GM10847 (cell line): ENCODE results near the gene ELAVL1.

Experiments
- POLR2A ChIP-seq: IDR thresholded peaks from 2 replicates; pipeline ENCODE4 v1.6.1; 2011; ENCODE audit not compliant: insufficient read length; ENCODE audit errors: extremely low read depth

ELAVL1 gene

DNA sequence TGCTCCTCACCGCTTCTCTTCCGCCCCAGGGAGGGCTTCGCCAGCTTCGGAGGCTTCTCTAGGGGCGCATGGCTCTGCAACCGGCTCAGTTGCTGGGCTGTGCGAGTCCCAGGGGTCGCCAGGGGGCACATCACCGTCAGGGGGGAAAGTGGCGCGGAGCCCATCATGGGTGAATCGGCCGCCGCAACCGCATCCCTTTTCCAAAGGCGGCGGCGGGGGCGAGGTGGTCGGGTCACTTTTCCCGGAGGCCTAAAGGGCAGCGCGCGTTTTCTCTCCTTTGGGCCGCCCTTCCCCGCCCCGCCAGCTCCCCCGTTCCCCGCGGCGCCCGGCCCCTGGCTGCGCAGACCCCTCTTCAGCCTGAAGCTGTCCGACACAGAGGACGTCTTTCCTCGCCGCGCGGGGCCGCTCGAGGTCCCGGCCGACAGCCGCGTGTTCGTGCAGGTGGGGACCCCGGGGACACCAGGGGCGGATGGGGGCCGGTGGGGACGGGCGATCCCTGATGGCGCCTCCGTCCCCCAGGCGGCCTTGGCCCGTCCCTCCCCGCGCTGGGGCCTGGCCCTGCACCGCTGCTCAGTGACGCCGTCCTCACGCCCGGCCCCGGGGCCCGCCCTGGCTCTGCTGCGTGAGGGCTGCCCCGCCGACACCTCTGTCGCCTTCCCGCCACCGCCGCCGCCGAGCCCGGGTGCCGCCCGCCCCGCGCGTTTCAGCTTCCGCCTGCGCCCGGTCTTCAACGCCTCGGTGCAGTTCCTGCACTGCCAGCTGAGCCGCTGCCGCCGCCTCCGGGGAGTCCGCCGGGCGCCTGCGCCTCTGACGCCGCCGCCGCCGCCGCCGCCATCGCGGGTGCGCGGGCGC lies 89.1 kb downstream of the ELAVL1 start:
- TF ChIP-seq POLR2A, result no peak

DNA sequence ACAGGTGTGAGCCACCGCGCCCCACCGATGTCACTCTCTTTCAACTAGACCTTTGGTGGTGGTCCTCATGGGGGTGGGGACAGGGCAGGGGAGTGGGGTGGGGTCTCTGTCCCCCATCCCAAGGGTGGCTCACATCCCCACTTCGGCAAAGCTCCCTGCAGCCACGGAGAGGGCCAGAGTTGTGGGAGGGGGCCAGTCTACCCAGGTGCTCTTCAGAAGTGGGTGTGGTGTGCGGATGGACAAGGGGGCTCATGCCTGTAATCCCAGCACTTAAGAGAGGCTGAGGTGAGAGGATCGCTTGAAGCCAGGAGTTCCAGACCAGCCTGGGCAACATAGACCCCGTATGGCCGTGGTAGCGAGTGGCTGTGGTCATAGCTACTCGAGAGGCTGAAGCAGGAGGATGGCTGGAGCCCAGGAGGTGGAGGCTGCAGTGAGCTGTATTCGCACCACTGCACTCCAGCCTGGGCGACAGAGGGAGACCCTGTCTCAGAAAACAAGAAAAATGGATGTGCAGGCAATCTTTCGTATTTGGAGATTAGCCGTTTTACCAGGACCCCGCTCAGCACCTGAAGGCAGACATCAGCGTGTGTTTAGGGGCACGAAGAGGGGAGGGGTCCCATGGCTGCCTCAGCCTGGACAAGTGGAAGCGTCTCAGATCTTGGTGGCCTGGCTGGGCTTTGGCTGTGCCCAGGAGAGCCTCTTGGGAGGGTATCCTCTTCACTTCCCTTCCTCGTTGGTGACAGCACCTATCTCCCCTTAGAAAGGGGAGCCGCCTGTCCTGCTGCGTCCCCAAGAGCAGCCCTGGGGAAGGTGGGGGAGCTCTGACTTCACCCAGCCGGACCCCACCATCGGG lies 90.0 kb downstream of the ELAVL1 start:
- no peak for TF ChIP-seq POLR2A

DNA sequence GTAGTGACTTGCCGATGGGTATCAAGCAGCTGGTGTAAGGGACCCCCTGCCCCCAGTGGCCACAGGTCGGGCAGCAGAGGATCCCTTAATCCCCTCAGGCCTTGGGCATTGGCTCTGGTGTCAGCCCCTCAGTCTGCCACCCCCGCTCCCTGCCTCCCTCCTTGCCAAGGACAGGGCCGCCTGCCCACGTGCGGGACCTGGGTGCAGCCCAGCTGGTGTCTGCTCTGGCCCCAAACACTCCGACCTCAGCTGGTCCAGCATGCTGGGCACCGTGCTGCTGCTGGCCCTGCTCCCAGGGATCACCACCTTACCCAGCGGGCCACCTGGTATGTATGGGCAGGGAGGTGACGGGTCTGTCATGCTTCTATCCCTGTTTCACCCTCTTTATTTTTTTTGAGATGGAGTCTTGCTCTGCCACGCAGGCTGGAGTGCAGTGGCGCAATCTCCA lies 90.8 kb downstream of the ELAVL1 start, which contains the start of gene TGFBR3L:
TGFBR3L (plus strand) TSS at position 233 of the 448 bp plus-strand sequence.
- no peak for TF ChIP-seq POLR2A

DNA sequence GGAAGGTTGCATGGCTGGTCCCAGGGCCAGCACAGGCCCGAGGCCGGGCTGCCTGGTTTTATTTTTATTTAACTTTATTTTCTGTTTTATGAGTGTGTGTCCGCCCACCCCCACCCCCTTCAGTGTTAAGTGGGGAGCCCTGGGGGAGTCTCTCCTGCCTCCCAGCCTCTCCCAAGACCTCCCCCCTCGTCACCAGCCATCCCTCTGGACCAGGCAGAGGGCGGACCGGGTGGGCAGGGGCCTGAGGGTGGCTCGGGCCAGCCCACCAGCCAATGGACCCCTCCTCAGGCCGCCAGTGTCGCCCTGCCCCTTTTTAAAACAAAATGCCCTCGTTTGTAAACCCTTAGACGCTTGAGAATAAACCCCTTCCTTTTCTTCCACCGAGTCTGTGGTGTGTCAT lies 91.3 kb downstream of the ELAVL1 start:
- no peak for TF ChIP-seq POLR2A

DNA sequence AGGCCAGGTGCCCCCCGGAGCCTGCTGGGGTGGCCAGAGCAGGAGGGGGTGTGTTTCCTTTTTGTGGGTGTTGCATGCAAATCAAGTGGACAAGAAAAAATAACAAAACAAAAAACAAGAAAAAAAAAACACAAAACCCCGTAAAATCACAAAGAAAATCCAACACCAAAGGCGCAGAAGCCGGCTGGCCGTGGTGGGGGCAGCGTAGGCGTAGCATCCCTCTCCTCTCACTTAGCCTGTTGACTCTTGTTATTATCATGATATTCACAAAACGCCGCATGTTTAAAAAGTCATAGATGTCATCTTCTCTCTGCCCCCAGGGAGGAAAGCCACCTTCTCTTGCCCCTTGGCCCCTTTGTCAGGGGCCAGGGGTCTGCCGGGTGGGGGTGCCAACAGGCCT lies 91.8 kb downstream of the ELAVL1 start:
- TF ChIP-seq POLR2A, result no peak

DNA sequence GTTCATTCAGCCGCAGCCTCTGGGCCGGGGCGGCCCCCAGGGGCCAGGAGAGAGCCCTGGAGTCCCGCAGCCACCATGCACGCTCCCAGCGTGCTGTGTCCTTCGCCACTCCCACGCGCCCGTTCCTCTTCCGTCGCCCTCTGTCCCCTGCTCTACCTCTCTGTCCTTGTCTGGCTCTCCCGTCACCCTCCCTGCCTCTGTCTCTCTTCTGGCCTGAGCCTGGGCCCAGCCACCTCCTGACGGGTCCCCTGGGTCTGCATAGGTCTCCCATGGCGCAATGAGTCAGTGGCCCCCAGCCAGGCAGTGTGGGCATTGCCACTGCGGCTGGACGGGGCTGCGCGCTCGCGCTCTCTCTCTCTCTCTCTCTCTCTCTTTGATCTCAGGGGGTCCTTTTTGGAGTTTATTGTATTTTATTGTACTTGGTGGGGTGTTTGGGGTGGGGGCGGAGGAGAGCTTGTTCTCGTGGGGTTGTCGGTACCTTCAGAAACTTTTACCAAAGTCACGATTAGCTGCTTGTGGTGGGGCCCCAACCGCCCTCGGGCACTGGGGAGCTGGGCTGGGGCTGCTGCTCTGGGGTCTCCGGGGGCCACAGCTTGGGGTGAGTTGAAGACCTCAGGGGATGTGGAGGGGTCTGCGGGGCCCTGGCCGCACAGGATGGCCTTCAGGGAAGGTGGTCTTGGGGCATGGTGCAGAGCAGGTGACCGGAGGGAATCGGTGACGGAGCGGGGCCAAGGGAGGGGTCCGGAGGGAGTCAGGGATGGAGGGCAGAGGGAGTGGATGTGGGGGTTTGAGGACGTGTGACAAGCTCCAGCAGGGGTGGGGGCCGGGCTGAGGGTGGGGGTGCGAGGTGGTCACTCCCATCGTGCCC lies 92.5 kb downstream of the ELAVL1 start:
- no peak for TF ChIP-seq POLR2A

DNA sequence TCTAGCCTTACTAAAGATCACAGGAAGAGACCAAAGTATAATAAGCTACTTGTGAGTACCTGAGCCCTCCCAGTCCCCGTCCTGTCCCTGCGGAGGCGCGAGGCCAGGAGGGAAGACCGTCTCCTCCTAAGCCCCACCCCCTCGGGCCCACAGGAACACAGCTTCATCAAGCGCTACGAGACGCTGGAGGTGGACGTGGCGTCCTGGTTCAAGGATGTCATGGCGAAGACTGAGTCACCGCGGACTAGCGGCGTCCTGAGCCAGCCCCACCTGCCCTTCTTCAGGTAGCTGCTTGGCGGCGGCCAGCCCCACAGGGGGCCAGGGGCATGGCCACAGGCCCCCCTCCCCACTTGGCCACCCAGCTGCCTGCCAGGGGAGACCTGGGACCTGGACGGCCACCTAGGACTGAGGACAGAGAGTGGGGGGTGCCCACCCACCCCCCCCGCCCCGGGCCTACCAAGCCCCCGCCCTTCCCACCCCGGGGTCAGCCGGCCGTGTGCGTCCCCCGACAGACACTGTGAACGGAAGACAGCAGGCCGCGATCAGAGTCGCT lies 93.2 kb downstream of the ELAVL1 start:
- no peak for TF ChIP-seq POLR2A

DNA sequence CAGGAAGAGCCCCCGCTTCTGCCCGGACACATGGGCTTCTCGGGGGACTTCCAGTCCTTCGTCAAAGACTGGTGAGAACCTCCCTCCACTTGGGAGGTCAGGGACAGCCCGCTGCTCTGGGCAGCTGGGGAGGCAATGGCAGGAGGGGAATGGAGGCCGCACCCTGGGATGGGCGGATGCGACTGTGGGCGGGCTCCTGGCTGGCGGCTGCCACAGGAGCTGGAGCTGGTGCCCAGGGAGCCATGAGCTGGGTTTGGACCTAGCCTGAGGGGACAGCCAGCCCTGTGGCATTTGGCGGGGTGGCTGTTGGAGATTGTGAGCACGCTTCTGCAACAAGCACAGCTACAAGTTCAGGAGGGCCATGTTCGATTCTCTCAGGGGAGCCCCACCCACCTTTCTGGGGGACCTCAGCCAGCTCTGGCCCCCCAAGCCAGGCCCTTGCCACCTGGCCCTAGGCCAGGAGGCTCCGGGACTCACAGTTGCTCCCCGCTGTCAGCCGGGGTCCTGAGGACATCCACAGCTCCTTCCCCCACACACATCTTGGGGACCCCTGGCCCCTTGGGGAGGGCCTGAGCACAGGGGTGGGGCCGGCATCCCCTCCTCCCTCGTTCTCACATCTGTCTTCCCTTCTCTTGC lies 93.8 kb downstream of the ELAVL1 start:
- no peak for TF ChIP-seq POLR2A

DNA sequence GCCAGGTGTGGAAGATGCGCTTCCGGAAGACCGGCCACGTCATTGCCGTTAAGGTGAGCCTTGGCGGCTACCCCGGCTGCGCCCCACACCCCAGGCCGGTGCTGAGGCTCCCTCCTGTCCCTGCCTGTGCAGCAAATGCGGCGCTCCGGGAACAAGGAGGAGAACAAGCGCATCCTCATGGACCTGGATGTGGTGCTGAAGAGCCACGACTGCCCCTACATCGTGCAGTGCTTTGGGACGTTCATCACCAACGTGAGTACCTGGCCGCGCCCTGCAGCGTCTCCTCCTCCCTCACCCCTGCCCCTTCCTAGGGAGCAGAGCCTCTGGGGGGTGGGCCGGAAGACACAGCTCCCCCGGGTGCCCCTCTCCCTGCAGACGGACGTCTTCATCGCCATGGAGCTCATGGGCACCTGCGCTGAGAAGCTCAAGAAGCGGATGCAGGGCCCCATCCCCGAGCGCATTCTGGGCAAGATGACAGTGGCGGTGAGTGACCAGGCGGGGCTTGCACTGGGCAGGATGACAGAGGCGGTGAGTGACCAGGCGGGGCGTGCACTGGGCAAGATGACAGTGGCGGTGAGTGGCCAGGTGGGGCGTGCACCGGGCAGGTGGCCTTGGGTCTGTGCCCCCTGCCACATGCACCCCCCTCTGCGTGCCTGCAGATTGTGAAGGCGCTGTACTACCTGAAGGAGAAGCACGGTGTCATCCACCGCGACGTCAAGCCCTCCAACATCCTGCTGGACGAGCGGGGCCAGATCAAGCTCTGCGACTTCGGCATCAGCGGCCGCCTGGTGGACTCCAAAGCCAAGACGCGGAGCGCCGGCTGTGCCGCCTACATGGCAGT lies 94.9 kb downstream of the ELAVL1 start:
- TF ChIP-seq POLR2A, result no peak

DNA sequence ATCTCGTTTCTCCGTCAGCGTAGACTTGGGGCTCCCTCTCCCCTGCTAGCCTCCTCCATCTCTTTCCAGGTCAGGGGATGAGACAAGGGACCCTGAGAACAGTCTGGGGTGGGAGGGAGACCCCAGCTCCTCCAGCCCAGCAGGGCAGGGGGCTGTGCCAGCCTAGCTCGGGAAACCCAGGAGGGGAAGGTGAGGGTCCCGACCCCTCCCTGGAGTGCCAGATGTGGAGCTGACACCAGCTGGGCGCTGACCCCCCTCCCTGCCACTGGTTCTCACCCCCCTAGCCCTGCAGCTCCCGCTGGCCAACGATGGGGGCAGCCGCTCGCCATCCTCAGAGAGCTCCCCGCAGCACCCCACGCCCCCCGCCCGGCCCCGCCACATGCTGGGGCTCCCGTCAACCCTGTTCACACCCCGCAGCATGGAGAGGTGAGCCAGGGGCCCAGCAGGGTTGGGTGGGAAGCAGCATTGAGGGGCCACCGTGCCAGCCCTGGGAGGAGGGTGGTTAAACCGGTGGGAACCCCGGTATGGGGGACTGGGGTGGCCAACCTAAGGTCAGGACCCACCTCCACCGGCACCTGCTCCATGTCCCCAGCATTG lies 95.9 kb downstream of the ELAVL1 start:
- no peak for TF ChIP-seq POLR2A

DNA sequence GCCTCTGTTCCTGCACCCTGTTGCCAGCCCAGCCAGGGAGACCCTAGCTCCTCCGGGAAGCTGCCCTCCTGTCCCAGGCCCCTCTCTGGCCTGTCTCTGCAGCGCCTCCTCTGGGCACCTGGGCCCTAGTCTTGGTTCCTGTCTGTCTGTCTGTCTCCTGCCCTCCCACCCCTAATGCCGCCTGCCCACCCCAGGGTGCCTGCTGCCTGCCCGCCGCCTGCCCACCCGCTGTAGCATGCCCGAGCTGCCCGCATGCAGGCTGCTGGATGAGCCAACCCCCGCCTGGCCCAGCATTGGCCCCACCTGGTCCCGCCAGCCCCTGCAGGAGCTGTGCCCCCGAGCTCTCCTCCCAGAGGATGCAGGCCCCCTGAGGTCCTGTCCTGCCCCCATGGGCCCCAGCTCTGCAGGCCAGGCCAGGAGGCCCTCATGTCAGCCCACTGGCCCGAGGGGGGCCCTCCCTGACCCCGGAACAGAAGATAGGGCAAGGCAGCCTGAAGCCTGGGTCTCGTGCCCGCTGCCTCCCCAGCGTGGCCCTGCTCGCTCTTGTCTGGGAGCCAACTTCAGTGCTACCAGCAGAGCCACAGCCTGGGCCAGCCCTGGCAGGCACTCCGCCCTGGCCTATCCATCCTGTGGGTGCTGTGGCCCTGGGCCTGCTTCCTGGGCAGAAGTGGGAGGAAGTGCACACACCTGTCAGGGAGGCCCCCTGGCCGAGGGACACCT lies 96.5 kb downstream of the ELAVL1 start:
- no peak for TF ChIP-seq POLR2A
